ENCODE results near the gene CACNB2.

Gene CACNB2

GRCh38 chr10:18303851-18304801 lies 163.9 kb downstream of the CACNB2 start:
- H3K27ac Mint-ChIP-seq, result no peak overlapping the region
- H3K27me3 Mint-ChIP-seq, result no peaks in the 10 kb centered on the region
- H3K36me3 Mint-ChIP-seq, result no peaks in the 10 kb centered on the region
- no peaks in the 10 kb centered on the region for H3K9me3 Mint-ChIP-seq
- ATAC-seq, result no peak
- H3K4me3 Mint-ChIP-seq, result no peak overlapping the region
- H3K4me1 Mint-ChIP-seq, result no peaks in the 10 kb centered on the region

GRCh38 chr10:18306031-18306430 lies 165.8 kb downstream of the CACNB2 start:
- H3K9me3 Mint-ChIP-seq, result no peaks in the 10 kb centered on the region
- no peaks in the 10 kb centered on the region for H3K27me3 Mint-ChIP-seq
- no peaks in the 10 kb centered on the region for H3K36me3 Mint-ChIP-seq
- ATAC-seq, result no peak
- no peaks in the 10 kb centered on the region for H3K4me1 Mint-ChIP-seq
- no peak overlapping the region for H3K4me3 Mint-ChIP-seq
- no peak overlapping the region for H3K27ac Mint-ChIP-seq

DNA sequence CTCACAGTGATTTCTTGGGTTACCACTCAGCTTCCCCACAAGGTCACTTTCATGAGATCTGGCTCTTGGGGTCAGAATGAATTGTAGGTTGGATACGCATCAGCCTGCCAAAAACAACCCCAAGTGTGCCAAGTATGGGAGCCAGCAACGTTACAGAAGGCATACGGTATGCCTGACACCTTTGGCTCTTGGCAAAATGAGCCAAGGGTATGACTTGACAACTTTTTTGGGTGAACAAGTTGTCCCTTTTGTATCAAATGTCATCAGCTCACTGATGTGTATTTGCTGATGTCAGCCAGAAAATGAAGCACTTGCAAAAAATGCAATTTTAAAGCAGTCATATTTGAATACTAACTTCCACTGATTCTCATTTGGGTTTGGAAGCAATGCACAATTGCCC lies 168.4 kb downstream of the CACNB2 start:
- ATAC-seq, result no peak
- H3K4me1 Mint-ChIP-seq, result no peaks in the 10 kb centered on the region
- no peaks in the 10 kb centered on the region for H3K27me3 Mint-ChIP-seq
- H3K36me3 Mint-ChIP-seq, result no peaks in the 10 kb centered on the region
- no peak overlapping the region for H3K27ac Mint-ChIP-seq
- no peaks in the 10 kb centered on the region for H3K9me3 Mint-ChIP-seq
- H3K4me3 Mint-ChIP-seq, result no peak overlapping the region

- ATAC-seq, result no peak
- Mint-ChIP-seq H3K9me3 (no peaks in the 10 kb centered on the region), H3K27ac (no peak overlapping the region), H3K36me3 (no peaks in the 10 kb centered on the region), H3K4me1 (no peaks in the 10 kb centered on the region), H3K27me3 (no peaks in the 10 kb centered on the region), H3K4me3 (no peak overlapping the region)
Observed at GRCh38 chr10:18310761-18311160, 170.5 kb downstream of the CACNB2 start.

DNA sequence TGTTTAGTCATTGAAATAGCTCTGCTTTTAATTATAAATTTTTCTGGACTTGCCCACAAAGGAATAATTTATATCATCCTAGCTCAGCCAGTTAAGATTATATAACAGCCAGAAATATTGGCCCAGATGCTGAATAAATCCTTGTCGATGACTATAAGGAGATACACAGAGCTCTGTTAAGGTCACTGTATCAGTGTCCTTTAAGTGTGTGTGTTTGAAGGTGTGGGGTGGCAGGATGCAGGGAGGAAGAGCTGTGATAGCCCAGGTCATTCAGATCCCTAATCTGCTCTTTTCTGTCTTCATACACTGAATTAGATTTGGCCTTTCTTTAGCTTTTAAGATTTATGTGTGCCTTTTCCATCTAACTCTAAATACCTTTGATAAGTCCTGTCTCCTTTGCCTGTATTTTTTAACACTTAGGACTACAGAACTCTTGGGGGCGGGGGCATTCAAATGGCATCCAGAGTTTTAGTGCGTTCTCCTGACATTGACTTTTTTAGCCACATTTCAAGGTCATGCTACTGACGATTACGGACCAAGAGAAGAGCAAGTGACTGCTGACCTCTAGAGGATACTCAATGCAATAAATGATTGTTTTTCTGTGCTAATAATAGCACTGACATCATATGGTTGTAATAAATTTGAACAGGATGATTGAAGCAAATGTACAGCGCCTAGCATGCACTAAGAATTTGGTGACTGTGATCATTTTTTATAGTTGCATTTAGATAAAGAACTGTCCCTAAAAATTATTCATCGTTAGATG lies 172.3 kb downstream of the CACNB2 start:
- Mint-ChIP-seq H3K27ac (no peak overlapping the region), H3K4me1 (no peaks in the 10 kb centered on the region), H3K4me3 (no peak overlapping the region), H3K27me3 (peaks cover 9% of the 10 kb centered on the region), H3K36me3 (no peaks in the 10 kb centered on the region), H3K9me3 (no peaks in the 10 kb centered on the region)
- ATAC-seq, result peak; percentile 45

DNA sequence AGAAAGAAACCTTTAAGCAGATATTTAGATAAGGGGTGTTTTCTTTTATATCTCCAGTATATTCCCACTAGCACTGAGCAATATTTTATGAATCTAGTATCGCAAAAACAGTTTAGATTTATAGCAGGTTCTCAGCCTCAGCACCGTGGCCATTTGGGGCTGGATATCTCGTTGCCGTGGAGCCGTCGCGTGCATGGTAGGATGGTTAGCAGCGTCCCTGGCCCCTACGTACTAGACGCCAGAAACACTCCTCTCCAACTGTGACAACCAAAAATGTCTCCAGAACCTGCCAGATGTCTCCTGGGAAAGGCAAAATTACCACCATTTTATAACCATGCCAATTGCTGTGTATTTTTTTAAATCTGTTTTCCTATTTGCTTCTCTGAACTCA lies 172.9 kb downstream of the CACNB2 start:
- no peaks in the 10 kb centered on the region for H3K9me3 Mint-ChIP-seq
- no peaks in the 10 kb centered on the region for H3K36me3 Mint-ChIP-seq
- H3K27ac Mint-ChIP-seq, result no peak overlapping the region
- H3K4me3 Mint-ChIP-seq, result no peak overlapping the region
- H3K4me1 Mint-ChIP-seq, result no peaks in the 10 kb centered on the region
- ATAC-seq, result no peak
- peaks cover 9% of the 10 kb centered on the region for H3K27me3 Mint-ChIP-seq

DNA sequence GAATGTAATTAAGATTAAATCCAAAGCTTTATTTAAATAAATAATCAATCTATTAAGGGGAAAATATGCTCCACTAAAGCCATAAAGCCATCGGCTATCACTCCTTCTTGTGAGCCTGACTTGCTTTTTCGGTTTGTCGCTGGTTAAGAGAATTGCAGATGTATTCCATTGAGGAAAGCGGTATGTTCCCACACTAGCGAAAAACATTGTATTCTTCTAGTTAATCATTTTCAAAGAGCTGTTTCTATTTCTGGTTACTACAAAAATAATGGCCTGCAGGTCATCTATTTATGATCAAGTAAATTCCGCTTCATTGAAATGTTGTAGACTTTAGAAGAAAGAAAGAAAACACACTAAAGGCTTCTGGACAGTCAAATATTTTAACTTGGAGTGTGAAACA lies 173.4 kb downstream of the CACNB2 start:
- H3K9me3 Mint-ChIP-seq, result no peaks in the 10 kb centered on the region
- ATAC-seq, result no peak
- H3K27ac Mint-ChIP-seq, result no peak overlapping the region
- no peak overlapping the region for H3K4me3 Mint-ChIP-seq
- H3K36me3 Mint-ChIP-seq, result no peaks in the 10 kb centered on the region
- no peaks in the 10 kb centered on the region for H3K4me1 Mint-ChIP-seq
- H3K27me3 Mint-ChIP-seq, result peaks cover 9% of the 10 kb centered on the region

- H3K36me3 Mint-ChIP-seq, result no peaks in the 10 kb centered on the region
- H3K27me3 Mint-ChIP-seq, result peaks cover 9% of the 10 kb centered on the region
- H3K9me3 Mint-ChIP-seq, result peaks cover 3% of the 10 kb centered on the region
- H3K27ac Mint-ChIP-seq, result no peak overlapping the region
- no peak for ATAC-seq
- H3K4me3 Mint-ChIP-seq, result no peak overlapping the region
- H3K4me1 Mint-ChIP-seq, result no peaks in the 10 kb centered on the region
Observed at GRCh38 chr10:18319628-18320027, 179.4 kb downstream of the CACNB2 start.

- ATAC-seq, result no peak
- peaks cover 9% of the 10 kb centered on the region for H3K27me3 Mint-ChIP-seq
- no peaks in the 10 kb centered on the region for H3K36me3 Mint-ChIP-seq
- no peak overlapping the region for H3K4me3 Mint-ChIP-seq
- no peak overlapping the region for H3K27ac Mint-ChIP-seq
- no peaks in the 10 kb centered on the region for H3K4me1 Mint-ChIP-seq
- H3K9me3 Mint-ChIP-seq, result peaks cover 6% of the 10 kb centered on the region
Observed at GRCh38 chr10:18321371-18321770, 181.1 kb downstream of the CACNB2 start.

GRCh38 chr10:18323916-18324315 lies 183.7 kb downstream of the CACNB2 start:
- no peak for ATAC-seq
- Mint-ChIP-seq H3K36me3 (no peaks in the 10 kb centered on the region), H3K27me3 (no peaks in the 10 kb centered on the region), H3K9me3 (peaks cover 6% of the 10 kb centered on the region), H3K4me3 (no peak overlapping the region), H3K4me1 (no peaks in the 10 kb centered on the region), H3K27ac (no peak overlapping the region)

- no peaks in the 10 kb centered on the region for H3K36me3 Mint-ChIP-seq
- no peak for ATAC-seq
- no peak overlapping the region for H3K4me3 Mint-ChIP-seq
- peaks cover 3% of the 10 kb centered on the region for H3K9me3 Mint-ChIP-seq
- H3K4me1 Mint-ChIP-seq, result no peaks in the 10 kb centered on the region
- no peak overlapping the region for H3K27ac Mint-ChIP-seq
- H3K27me3 Mint-ChIP-seq, result no peaks in the 10 kb centered on the region
Observed at GRCh38 chr10:18325410-18325809, 185.2 kb downstream of the CACNB2 start.

GRCh38 chr10:18325889-18326531 lies 185.8 kb downstream of the CACNB2 start:
- Mint-ChIP-seq H3K4me3 (no peak overlapping the region), H3K27ac (no peak overlapping the region), H3K36me3 (no peaks in the 10 kb centered on the region), H3K9me3 (peaks cover 3% of the 10 kb centered on the region), H3K4me1 (no peaks in the 10 kb centered on the region), H3K27me3 (no peaks in the 10 kb centered on the region)
- ATAC-seq, result no peak

DNA sequence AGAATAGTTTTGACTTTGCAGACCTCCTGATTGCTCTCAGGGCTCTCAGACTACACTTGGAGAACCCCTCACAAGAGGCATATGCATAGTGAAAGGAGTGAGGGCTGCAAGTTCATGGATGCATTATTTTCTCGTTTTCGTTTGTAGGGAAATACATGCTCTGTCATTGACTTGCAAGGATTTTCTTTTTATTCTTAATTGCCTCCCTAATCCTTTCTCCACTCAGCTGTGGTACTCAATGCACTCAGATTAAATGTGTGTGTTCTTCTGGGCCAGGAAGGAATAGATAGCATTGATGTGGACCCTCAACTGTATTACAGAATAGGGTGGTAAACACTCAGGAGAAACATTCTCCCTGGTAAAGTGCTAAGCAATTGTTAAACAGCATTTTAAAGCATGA lies 188.7 kb downstream of the CACNB2 start:
- Mint-ChIP-seq H3K36me3 (no peaks in the 10 kb centered on the region), H3K9me3 (peaks cover 3% of the 10 kb centered on the region), H3K27ac (no peak overlapping the region), H3K4me3 (no peak overlapping the region), H3K4me1 (no peaks in the 10 kb centered on the region), H3K27me3 (no peaks in the 10 kb centered on the region)
- ATAC-seq, result no peak

- Mint-ChIP-seq H3K9me3 (no peaks in the 10 kb centered on the region), H3K27ac (no peak overlapping the region), H3K27me3 (no peaks in the 10 kb centered on the region), H3K4me3 (no peak overlapping the region), H3K4me1 (no peaks in the 10 kb centered on the region), H3K36me3 (no peaks in the 10 kb centered on the region)
- ATAC-seq, result no peak
Observed at GRCh38 chr10:18332048-18332447, 191.8 kb downstream of the CACNB2 start.

DNA sequence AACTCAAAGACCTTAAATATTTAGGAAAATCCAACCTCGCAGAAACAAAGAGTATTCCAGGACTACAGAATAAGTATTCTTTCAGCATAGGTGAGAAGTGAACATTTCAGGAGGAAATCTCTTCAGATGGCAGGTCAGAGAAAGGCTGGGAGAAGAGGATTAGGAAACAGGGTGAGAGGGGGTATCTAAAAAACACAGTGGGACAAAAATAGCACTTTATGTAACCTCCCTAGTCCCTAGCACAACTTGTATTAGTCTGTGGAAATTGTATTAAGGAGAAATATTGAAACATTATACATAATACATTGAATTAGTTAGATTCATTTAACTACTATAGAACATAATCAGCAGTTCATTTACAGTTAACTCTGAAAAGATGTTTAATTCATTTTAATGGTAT lies 192.3 kb downstream of the CACNB2 start:
- H3K36me3 Mint-ChIP-seq, result no peaks in the 10 kb centered on the region
- no peak for ATAC-seq
- H3K9me3 Mint-ChIP-seq, result no peaks in the 10 kb centered on the region
- no peak overlapping the region for H3K4me3 Mint-ChIP-seq
- H3K27ac Mint-ChIP-seq, result no peak overlapping the region
- no peaks in the 10 kb centered on the region for H3K4me1 Mint-ChIP-seq
- H3K27me3 Mint-ChIP-seq, result no peaks in the 10 kb centered on the region
